Middle frontal gyrus (tissue), 1 donor: ENCODE measurements around the gene TLR3.

ENCODE experiments used
- DNase-seq: peaks from one replicate; pipeline ENCODE4 v3.0.0-alpha.2; 2015; ENCODE audit warnings: low spot score; ENCODE audit errors: extremely low spot score

Gene TLR3

DNA sequence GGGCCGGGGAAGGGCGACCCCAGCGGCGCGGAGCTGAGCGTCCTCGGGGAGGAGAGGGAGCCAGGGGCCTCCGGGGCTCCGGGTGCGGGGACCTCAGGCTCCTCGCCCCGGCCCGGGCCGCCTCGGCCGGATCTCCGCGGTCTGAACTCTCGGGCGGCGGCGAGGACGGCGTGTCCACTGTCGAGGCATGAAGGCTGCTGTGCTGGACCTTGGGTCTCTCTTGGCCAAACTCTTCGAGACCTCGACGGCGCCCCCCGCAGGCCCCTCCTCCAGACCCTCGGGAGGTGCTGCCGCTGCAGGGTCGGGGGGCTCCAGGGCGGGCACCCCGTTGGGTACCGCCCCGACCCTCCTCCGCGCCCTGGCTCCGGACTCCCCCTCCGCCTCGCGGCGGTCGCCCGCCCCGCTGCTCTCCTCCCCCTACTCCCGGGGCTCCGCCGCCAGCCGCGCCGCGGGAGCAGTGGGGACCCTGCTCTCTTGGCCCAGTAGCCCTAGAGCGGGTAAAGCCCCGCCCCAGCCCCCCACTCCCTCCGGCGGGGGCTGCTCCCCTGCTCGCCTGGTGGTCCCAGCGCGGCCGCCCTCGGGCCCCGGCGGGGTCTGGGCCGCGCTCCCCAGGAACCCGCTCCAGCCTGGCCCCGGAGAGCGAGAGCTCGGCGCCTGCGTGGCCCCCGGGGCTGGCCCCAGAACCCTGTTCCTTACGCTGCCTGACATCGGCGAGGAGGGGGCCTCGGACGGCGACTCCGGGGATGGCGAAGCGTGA is 36.1 kb downstream of the TLR3 start:
- DNase-seq = no peak

DNA sequence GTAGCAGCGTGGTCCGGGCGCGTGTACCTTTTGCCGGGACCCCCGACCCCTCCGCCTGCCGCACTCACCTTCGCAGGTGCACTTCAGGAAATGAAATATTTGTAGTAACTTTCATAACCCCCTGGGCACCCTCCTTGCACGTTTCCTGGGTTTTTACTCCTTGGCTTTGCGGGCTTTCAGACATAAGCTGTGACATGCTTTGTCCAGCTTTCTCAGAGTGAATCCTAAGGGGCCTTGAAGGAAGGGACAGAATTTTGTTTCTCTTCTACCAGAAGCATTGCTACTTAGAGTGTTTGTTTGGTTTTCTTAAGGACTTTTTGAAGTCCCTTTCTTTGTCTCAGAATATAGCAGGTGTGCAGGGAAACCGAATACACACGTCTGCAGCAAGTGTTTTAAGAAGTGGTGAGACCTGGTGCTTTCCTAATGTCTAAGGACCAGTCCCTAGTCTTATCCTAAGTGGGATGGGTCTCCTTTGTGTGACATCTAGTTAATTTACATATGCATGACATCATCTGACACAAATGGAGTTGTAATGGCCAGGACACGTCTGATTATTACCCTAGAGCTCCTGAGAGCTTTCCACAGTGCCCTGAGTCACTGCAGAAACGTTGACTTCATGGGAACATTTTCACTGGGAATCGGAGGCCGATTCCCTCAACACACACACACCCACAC is 36.8 kb downstream of the TLR3 start:
- no peak for DNase-seq

DNA sequence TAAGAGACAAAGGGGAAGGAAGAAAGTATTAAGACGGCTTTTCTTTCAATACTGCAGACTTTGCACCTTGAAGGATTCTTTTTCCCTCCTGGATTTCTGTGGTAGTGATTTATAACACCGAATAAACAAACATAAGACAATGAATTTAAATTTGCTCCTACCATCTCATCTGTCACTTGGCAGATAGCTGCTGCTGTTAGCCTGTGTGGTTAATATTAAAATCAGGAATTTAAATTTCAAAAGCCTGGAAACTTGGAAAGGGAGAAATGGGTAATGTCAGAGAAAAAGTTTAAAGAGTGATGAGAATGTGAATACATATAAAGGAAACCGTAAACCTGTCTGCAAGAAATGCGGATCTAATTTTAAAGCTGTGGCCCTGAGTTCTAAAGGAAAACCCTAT is 39.0 kb downstream of the TLR3 start:
- no peak for DNase-seq

DNA sequence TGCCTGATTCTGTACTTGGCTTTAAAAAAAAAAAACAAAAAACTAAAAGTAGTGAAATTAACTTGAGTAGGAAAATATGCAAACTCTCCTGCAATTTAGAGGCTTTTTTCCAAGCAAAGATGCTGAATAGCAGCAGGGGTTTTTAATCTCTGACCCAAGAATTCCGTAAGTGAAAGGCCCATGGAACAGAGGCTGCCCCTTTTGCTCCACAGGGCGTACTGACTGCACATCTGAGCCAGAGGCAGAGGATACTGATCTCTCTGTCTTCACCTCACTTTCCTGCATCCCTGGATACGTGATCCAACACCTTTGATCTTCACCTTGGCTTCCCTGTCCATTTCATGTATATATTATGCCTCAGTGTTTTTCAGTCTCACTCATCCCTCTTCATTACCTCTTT is 39.4 kb downstream of the TLR3 start:
- no peak for DNase-seq

DNA sequence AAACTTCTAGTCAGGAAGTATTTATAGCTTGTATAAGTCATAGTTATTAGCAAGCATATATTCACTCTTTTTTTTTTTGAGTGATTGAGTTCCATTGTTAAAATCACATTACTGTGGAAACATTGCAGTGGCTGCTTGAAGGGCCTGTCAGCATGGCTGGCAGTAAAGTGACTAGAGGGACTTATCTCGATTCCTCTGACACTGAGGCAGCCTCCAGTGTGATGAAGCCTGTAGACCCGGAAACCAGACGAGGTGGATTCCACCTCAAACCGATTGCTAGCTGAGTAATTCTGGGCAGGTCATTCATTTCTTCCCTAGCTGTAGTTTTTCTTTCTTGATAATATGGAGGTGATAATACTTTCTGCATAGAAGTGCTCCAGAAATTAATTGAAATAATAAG is 40.3 kb downstream of the TLR3 start:
- no peak for DNase-seq

DNA sequence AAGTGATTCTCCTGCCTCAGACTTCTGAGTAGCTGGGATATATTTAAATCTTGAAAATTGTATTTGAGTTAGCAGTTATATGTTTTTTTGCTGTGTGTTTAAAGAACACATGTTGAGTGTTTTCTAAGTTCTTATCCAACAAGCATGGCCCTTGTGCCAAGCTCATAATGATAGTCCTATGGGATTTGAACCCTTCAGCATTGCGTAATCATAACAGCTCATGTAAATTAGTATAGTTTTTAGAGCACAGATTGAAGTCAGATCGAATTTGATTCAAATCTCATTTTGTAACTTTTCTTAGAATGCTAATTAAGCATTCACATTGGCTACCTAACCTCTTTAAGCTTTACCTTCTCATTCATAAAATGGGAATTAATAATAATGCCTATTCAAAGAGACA is 47.7 kb downstream of the TLR3 start:
- DNase-seq = no peak

DNA sequence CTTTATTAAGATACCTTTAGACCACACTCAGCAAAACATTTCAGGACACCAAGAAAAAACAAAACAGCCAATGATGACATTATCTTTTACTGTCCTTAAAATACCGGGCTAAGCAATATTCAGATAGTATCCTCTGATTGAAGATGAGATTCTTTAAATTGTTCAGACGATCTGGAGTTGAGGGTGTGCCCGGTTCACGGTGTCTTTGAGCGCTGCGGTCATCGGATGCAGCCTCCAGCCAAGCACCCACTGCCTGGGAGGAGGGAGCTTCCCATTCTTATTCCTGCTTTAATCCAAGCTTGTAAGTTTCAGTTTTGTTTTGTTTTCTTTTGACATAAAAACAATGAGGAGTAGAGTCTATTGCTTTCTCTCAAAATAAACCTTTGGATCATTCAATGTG is 49.6 kb downstream of the TLR3 start:
- DNase-seq = no peak

DNA sequence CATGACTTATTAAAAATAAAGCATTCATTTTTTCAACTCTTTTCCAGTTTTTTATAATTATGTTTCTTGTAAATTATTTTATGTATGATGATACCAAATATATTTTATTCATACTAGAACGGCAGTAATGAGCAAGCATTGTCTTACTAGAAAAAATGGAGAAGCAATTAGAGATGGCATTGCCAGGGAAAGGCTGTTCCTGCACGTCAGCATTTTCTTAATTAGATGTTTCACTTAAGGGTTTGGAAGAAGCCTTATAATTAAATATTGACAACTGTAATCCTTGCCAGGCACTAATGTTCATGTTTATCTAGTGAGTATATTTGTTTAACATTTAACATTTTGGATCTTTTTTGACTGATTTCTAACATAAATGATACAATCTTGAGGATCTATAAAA is 52.1 kb downstream of the TLR3 start:
- no peak for DNase-seq

DNA sequence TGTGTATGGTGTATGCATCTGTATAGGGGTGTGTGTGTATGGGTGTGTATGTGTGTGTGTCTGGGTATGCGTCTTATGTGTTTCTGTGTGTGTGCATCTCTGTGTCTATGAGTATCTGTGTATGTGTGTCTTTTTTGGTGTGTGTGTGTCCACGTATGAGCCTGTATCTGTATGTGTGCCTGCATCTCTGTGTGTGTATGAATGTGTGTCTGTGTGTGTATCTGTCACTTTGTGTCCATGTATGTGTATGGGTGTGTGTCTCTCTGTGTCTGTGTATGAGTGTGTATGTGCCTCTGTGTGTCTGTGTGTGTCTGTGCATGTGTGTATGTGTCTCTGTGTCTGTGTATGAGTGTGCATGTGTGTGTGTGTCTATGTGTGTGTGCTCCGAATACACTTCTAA is 59.9 kb downstream of the TLR3 start:
- no peak for DNase-seq

DNA sequence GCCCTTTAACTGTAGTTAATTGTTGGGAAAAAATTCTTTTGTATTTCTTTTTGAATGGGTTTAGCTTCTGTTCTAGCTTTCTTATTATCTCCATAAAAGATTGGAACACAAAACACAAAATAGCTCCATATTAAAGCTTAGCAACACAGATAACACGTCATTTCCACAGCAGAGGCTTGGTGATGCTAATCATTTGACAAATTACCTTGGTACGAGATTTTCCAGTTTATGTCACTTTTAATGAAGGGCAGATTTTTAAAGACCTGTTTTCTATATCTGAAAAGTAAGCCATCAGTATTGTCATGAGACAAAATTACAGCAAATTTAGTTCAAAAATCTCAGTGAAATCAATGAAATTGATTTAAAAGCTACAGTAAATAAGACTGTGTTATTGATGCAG is 63.0 kb downstream of the TLR3 start:
- no peak for DNase-seq

DNA sequence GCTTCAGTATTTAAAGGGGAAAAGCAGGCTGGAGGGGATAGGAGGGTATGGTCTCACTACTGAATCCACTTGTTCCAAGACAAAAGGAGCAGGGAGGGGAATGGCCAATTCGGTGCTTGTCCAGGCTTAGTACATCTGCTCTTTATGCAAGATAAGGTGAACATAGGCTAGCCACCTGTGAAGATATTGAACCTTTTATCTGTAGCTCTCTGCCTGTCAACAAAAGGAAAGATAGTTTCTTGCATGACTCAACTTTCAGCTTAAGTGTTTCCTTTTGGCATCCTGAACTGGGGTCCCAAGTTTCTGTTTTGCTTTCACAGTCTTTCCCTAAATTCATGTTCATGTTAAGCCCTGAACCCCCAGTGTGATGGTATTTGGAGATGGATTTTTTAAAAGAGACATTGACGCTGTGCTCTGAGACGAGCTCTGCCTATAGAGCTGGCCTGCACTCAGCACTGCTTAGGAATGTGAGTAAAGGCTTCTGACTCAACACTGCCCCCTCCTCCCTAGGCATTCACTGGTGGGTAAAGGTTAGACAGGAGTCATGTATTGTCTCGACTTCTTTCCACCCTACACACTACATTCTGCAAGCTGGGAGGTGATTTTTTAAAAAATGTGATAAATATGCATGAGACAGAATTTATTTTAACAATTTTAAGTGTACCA is 63.8 kb downstream of the TLR3 start:
- DNase-seq = no peak

DNA sequence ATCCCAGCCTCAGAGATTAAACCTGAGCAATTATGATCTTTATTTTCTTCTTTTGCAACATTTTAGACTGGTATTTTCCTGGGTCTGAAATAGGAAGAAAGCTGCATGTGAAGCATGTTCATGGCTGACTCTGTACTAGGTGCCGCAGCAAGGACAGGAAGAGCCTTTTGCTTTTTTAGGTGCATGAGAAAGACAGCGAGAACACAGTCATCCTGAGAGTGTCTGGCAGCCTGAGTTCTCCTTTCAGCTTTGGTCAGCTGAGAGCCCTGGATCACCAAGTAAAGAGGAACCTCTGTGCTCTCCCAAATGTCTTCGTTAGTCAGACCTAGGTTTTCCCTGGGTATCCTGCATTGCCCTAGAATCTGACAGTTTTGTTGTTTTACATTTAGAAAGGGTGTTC is 65.3 kb downstream of the TLR3 start:
- DNase-seq = no peak

DNA sequence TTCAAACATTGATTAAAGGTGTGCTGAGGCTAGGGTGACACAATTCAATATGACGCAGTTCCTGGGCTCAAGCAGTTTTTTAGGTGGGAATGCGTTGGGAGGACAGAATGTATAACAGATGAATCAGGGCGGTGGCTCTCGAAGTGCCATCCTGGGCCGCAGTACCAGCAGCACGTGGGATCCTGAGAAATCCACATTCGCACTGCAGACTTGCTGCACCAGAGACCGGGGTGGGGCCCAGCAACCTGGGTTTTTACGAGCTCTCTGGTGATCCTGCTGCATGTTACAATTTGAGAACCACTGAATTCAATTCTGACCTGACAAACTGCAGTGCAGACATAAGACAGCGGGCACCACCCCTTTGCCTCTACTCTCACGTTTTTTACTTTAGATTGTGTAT is 65.9 kb downstream of the TLR3 start:
- DNase-seq = no peak

DNA sequence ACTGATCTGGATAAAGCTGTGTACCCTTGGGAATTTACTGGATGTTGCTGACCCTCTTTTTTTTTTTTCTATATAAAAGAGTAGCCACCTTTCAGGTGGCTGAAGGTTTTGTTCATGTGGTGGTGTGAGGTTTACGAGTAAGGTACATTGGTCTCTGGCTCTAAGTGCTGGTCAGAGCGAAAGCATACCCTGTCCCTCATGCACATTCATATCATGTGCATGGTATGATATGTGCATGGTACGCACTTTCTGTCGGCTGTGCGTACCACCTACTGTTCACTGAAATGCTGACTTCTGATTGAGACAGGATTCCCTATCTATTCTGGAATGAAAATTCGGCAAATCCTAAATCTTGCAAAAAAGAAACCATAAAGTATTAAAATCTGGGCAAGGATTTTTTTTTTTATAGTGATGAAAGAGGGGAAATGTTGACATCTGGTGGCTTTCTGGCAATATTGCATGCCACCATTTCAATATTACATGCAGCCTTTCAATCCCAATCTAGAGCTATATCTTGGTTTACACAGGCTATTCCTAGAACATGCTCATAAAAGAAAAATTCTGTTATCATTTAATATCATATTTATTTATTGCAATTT is 68.3 kb downstream of the TLR3 start:
- DNase-seq = peak; percentile 13
